Testis (tissue), 2 donors: ENCODE measurements around the gene FAM53C.

ENCODE experiments used
- CTCF ChIP-seq, 3 experiments: fragments of 450-650 bp in 2 of 3; fragments of 200-600 bp in 1 of 3; sonication (generic) in 1 of 3; IDR thresholded peaks; one replicate each; pipeline ENCODE4 v1.5.1; 2016 to 2019; ENCODE audit warnings: antibody characterized with exemption in 3 of 3, mild to moderate bottlenecking in 2 of 3, moderate library complexity in 1 of 3
- POLR2A ChIP-seq: fragments of 450-650 bp; IDR thresholded peaks from one replicate; pipeline ENCODE4 v1.6.1; 2017; ENCODE audit warnings: antibody characterized with exemption, mild to moderate bottlenecking, moderate library complexity

GRCh38 chr5:138364576-138364975 is 26.5 kb downstream of the FAM53C start:
- TF ChIP-seq CTCF (IDR thresholded peaks at IDR 0.05) (no peak), POLR2A (no peak)
